Endothelial cell of hepatic sinusoid (primary cell): ENCODE results near the gene CHST11.

Experiments
- in situ Hi-C: cut with HindIII; loops from 2 replicates; pipeline ENCODE4 v1.10.0; 2017; ENCODE audit warnings: low sequenced_read_pairs

The CHST11 gene

GRCh38 chr12:104640956-104641355 is 184.2 kb downstream of the CHST11 start:
- in situ Hi-C loops, result no loop called here

GRCh38 chr12:104641862-104642261 is 185.1 kb downstream of the CHST11 start:
- in situ Hi-C loops, result no loop called here

- in situ Hi-C loops, result no loop called here
Observed at GRCh38 chr12:104643093-104643818, 186.5 kb downstream of the CHST11 start.

- in situ Hi-C loops, result no loop called here
Observed at GRCh38 chr12:104643819-104644669, 187.3 kb downstream of the CHST11 start.

- in situ Hi-C loops, result no loop called here
Observed at GRCh38 chr12:104648756-104649155, 192.0 kb downstream of the CHST11 start.

- in situ Hi-C loops, result no loop called here
Observed at GRCh38 chr12:104649217-104649824, 192.6 kb downstream of the CHST11 start.

GRCh38 chr12:104649921-104650320 is 193.2 kb downstream of the CHST11 start:
- in situ Hi-C loops, result no loop called here

GRCh38 chr12:104650541-104650940 is 193.8 kb downstream of the CHST11 start:
- in situ Hi-C loops, result no loop called here

- in situ Hi-C loops, result no loop called here
Observed at GRCh38 chr12:104651811-104652210, 195.1 kb downstream of the CHST11 start.

GRCh38 chr12:104652358-104652757 is 195.6 kb downstream of the CHST11 start:
- in situ Hi-C loops, result no loop called here

- in situ Hi-C loops, result no loop called here
Observed at GRCh38 chr12:104652910-104653309, 196.2 kb downstream of the CHST11 start.

GRCh38 chr12:104653730-104654664 is 197.2 kb downstream of the CHST11 start:
- in situ Hi-C loops, result no loop called here

- in situ Hi-C loops, result no loop called here
Observed at GRCh38 chr12:104654665-104655609, 198.2 kb downstream of the CHST11 start.

- in situ Hi-C loops, result no loop called here
Observed at GRCh38 chr12:104656383-104656782, 199.6 kb downstream of the CHST11 start.

GRCh38 chr12:104656921-104657320 is 200.2 kb downstream of the CHST11 start:
- in situ Hi-C loops, result no loop called here

GRCh38 chr12:104657726-104658484 is 201.2 kb downstream of the CHST11 start:
- in situ Hi-C loops, result no loop called here

GRCh38 chr12:104659058-104659457 is 202.3 kb downstream of the CHST11 start:
- in situ Hi-C loops, result no loop called here

- in situ Hi-C loops, result no loop called here
Observed at GRCh38 chr12:104662203-104662602, 205.5 kb downstream of the CHST11 start.

GRCh38 chr12:104662908-104663307 is 206.2 kb downstream of the CHST11 start:
- in situ Hi-C loops, result no loop called here
